NCI-H1105 (cell line): ENCODE data around the gene FARP1.

Experiments
- DNase-seq: peaks from one replicate; lab custom pipeline; 2025; lab: John Stamatoyannopoulos, UW

The FARP1 gene

GRCh38 chr13:98443329-98443728 is 300.4 kb downstream of the FARP1 start:
- DNase-seq = no peak

- DNase-seq = no peak
These were observed 301.0 kb downstream of the FARP1 start for GRCh38 chr13:98443800-98444325.

- no peak for DNase-seq
These were observed 301.5 kb downstream of the FARP1 start for GRCh38 chr13:98444381-98444780.

DNA sequence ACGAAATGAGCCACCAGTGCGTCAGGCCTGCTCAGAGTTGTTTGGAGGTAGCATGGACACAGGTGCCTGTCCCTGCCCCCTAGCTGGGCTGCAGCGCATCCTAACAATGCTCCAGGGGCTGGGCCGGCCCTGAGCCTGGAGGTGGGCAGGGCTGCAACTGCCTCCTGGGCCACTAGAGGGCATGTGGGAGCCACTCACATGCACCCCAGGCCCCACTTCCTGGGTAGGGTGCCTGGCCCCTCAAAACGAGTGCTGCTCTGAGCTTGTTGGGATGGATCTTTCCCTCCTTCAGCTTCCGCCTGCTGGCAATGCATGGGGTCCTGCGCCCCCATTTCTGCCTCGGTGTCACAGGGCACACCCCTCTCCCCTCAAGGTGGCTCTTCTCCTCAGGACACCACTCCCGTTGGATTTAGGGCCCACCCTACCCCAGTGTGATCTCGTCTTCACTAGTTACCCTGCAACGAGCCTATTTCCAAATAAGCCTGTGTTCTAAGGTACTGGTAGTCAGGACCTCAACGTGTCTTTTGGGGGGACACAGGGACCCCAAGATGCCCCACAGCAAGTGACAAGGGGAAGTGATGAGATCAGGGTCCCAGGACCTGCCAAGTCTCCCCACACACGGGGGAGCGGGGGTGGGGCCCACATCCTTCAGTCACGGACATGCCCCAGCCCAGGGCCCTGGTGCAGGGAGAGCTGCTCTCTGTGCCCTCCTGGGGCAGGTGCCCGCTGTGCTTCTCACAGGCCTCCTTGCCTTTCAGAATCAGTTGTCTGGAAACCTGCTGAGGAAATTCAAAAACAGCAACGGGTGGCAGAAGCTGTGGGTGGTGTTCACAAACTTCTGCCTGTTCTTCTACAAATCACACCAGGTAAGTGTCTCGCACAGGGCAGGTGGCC is 302.7 kb downstream of the FARP1 start:
- DNase-seq = no peak

GRCh38 chr13:98446234-98446621 is 303.3 kb downstream of the FARP1 start:
- DNase-seq = no peak

- DNase-seq = no peak
These were observed 304.2 kb downstream of the FARP1 start for GRCh38 chr13:98447130-98447529.

DNA sequence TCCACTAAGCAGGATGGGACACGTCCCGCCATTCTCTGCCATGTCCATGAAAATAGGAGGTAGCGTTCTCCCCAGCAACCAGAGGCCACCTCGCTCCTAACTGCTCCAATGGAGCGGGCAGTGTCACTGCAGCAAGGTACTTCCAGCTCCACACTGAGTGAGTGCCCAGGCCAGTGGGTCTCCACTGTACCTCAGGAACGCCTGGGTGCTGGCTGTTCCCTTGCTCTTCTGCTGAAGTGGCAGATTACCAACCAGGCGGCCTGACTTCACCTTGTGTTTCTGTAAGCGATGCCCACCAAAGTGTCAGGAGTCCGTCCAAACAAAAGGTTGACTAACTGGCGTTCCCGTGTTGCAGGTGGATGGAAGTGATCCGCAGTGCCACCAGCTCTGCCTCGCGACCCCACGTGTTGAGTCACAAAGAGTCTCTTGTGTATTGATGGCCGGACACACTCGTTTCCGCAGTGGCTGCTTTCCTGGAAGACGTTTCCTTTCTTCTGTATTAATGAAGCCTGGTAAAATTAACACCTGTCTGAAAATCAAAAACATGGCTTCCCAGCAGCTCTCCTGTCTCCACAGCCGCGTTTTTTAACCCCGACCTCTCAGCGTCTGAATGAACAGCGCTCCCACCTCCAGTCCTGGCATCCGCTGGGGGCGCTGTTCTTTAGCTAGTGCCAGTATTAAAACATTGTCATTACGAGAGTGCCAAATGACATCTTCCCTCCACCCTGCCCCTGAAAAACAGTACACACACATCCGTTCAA is 305.2 kb downstream of the FARP1 start:
- DNase-seq = no peak

DNA sequence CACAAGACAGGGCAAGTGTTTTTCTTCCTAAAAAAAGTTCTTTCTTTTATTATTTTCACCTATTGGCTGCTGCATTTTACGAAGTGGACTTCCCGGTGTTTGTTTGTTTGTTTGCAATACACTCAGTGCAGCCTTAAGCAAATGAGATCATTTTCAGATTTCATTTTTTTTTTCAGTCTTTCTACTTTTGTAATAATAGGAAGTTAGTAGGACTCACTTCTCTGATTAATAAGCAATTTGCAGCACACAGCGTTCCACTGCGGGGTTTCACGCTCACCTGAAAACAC is 305.7 kb downstream of the FARP1 start:
- no peak for DNase-seq

- no peak for DNase-seq
These were observed 306.4 kb downstream of the FARP1 start for GRCh38 chr13:98449273-98449672.

DNA sequence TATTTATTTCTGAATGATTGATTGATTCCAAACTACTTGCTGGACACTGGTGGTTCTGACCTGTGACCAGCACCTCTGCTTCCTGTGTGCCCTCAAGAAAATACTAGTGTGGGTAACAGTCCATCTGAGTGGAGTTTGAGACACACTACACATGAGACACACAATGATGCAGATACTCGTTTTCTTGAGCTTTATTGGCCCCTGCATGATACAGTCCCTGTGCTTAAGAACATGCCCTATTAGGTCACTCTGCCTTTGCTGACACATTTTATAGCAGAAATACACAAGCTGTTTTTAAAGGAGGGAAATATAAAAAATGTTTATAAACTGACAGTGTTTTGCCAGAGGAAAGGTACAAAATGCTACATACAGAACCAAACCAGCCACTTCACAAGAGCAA is 307.1 kb downstream of the FARP1 start:
- DNase-seq = no peak

GRCh38 chr13:98450539-98451111 is 307.7 kb downstream of the FARP1 start:
- DNase-seq = no peak

DNA sequence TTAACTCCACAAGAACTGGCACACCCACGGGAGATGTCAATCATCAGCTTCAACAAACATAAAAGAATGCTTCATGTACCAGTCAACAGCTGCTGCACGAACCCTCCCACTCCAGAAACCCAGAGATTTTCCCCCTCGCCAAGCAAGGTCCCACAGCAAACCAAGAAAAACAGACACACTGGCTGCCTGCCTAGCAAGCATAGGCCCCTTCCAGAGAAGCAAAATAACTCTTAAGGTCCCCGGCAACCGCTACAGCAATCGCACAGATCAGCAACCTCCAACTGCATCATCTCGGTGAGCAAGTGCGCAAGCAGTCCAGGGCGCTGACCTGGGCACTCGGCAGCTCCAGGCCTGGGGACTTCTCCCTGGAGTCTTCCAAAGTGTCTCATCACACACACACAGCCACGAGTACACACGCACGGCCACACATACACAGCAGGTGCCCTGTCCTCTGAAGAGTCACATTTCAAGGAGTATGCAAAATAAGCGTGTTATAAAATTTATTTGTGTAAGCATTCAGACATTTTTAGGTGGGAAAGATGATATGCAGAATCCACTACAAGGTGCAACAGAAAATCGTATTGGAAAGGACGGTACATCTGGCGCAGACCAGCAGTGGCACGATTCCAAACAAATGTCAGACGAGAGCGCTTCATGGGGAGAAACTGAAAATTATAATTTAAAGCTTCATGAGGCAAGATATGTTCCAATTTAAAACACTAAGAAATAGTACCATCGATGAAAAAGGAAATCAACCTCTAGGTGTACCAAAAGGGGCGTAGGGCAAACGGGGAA is 309.0 kb downstream of the FARP1 start:
- no peak for DNase-seq

GRCh38 chr13:98452851-98453843 is 310.3 kb downstream of the FARP1 start:
- DNase-seq = no peak

- DNase-seq = peak; percentile 31
These were observed 311.5 kb downstream of the FARP1 start for GRCh38 chr13:98454389-98454881.

DNA sequence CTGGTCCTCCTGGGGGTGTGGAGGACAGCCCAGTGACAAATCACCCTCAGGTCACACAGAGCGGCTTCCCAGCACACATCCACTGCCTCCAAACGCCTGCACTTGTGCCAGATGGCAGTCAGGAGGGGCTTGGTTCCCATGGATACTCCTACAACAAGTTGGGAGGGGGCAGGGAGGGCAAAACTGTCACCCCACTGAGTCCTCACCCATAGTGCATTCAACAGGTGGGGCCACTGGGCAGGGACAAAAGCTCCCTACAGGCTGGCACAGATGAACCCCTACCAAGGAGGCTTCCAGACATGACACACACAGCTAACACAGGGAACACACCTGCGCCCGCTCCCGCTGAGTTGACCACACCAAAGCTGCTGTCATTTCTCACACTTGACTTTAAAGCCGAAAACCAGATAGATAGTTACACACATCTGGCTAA is 313.5 kb downstream of the FARP1 start:
- no peak for DNase-seq

- no peak for DNase-seq
These were observed 314.2 kb downstream of the FARP1 start for GRCh38 chr13:98457053-98457452.

DNA sequence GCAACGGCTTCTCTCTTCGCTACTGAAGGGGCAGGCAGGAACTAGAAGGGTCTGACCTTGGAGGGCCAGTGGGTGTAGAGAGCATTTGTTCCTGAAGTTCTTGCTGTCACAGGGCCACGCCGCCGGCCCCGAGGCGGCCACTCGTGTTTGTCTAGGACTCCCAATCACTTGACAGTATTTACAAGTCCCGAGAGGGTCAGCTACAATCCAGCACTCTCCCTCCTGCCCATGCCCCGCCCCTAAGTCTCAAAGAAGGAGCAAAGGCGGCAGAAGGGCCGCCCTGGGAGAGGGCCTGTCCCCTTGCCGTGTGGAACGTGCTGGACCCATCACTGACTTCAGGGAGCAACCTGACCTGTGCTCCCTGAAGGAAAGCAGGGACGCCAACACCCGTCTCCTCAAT is 315.5 kb downstream of the FARP1 start:
- no peak for DNase-seq

DNA sequence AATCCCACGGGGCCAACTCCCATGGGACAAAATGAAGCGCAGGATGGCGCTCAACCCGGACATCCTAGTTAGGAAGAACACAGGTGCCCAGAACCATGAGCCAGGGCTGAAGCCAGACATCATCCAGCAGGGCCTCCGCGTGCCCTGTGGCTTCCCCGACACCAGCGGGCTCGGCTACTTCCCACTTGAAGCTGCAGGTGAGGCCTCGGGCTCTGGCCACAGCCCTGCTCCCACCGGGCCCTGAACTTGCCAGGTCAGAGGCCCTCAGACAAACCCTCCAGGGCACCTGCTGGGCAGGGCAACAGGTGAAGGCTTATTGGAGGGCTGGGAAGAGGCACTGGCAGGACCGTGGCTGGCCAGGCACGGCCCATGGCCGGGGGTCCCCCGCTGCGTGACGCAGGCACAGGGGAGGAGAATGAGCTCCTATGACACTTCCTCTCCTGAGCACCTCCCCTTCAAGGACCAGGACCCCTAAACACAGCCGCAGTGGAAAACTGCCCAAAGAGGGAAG is 316.3 kb downstream of the FARP1 start:
- no peak for DNase-seq

- DNase-seq = no peak
These were observed 317.0 kb downstream of the FARP1 start for GRCh38 chr13:98459721-98460370.

- DNase-seq = no peak
These were observed 317.6 kb downstream of the FARP1 start for GRCh38 chr13:98460516-98460915.
